ENCODE results near the gene ZNF580. TPM values are rescaled to one million over a fixed set of nuclear protein-coding genes. Genes with fewer than 3 reads are reported as not detected.

ZNF580 gene
- total and polyA plus RNA-seq, 9 of the 15 experiments (the other 6 are each of a cell fraction or from before 2014, with no cell fraction given): 2.3 to 47.4 (median 6.0) TPM

DNA sequence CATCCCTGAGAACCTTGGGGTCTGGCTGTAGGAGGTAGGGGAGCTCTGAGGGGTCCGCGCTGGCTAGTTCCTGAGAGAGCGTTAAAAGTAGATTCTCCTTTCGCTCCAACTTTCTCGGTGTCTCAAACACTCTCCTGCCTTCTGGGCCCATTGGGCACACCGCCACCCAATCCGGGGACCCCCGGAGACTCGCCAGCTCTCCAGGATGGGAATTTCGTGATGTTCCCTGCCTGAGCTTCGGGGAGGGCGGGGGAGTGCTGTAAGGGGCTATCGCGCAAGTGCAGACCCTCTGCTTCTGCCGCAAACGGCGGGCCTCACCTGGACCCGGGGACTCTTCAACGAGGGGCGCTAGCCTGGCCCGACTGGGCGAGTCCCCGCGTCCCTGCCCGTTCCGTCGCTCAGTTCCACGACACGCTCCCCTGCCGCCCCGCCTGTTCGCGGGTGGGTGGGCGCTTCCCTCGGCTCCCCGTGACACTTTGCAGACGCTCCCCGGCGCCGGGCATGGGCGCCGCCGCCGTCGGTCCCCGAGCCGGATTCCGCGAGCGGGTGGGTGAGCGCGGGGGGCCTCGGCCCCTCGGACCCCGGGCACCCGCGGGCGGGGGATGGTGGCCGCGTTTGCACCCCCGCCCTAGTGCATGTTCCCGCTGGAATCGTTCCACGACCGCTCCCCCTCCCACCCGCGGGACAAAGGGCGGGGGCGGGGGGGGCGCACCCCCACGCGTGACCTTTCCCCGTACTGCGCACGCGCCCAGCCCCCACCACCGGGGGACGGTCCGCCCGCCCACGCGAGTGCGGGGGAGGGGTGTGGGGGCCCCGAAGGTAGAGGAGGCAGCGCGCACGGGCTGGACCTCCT is 7.2 kb downstream of the ZNF580 start, which contains the start of gene CCDC106 (continued):
- TF ChIP-seq, protein P1, sequence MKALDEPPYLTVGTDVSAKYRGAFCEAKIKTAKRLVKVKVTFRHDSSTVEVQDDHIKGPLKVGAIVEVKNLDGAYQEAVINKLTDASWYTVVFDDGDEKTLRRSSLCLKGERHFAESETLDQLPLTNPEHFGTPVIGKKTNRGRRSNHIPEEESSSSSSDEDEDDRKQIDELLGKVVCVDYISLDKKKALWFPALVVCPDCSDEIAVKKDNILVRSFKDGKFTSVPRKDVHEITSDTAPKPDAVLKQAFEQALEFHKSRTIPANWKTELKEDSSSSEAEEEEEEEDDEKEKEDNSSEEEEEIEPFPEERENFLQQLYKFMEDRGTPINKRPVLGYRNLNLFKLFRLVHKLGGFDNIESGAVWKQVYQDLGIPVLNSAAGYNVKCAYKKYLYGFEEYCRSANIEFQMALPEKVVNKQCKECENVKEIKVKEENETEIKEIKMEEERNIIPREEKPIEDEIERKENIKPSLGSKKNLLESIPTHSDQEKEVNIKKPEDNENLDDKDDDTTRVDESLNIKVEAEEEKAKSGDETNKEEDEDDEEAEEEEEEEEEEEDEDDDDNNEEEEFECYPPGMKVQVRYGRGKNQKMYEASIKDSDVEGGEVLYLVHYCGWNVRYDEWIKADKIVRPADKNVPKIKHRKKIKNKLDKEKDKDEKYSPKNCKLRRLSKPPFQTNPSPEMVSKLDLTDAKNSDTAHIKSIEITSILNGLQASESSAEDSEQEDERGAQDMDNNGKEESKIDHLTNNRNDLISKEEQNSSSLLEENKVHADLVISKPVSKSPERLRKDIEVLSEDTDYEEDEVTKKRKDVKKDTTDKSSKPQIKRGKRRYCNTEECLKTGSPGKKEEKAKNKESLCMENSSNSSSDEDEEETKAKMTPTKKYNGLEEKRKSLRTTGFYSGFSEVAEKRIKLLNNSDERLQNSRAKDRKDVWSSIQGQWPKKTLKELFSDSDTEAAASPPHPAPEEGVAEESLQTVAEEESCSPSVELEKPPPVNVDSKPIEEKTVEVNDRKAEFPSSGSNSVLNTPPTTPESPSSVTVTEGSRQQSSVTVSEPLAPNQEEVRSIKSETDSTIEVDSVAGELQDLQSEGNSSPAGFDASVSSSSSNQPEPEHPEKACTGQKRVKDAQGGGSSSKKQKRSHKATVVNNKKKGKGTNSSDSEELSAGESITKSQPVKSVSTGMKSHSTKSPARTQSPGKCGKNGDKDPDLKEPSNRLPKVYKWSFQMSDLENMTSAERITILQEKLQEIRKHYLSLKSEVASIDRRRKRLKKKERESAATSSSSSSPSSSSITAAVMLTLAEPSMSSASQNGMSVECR (CRISPR knock-in tag; IDR thresholded peaks at IDR 0.05): peak; percentile 47; the same call in 1 of the 2 replicates
- TF ChIP-seq ZNF232 (CRISPR knock-in tag; IDR thresholded peaks at IDR 0.05): 0 out of 2 replicates have a peak, but pooled peaks have one; percentile 57
- TF ChIP-seq ESRRA (IDR thresholded peaks at IDR 0.05; ENCODE audit: borderline replicate concordance, low read depth): peak; percentile 46
- peak; percentile 75 for TF ChIP-seq CHD4 (IDR thresholded peaks at IDR 0.05; ENCODE audit: insufficient read depth, insufficient replicate concordance, low read depth, low read length, poor library complexity, severe bottlenecking)
- no peak for TF ChIP-seq NR4A1 (CRISPR knock-in tag; IDR thresholded peaks at IDR 0.05)
- TF ChIP-seq NR4A1 (tag; IDR thresholded peaks at IDR 0.05): peak; percentile 39; the same call in 1 of the 2 replicates
- TF ChIP-seq THRAP3 (IDR thresholded peaks at IDR 0.05; ENCODE audit: borderline replicate concordance): no peak
- peak; percentile 21 for TF ChIP-seq SAP30 (IDR thresholded peaks at IDR 0.05; ENCODE audit: borderline replicate concordance, insufficient read depth, low read depth, low read length, poor library complexity, severe bottlenecking)
- TF ChIP-seq RBFOX2 (IDR thresholded peaks at IDR 0.05; ENCODE audit: low read depth, low read length): peak; percentile 71
- TF ChIP-seq MED1 (CRISPR knock-in tag; IDR thresholded peaks at IDR 0.05; ENCODE audit: borderline replicate concordance): no peak
- TF ChIP-seq MTA1 (IDR thresholded peaks at IDR 0.05; ENCODE audit: borderline replicate concordance): peak; percentile 87
- TF ChIP-seq GATAD2A (IDR thresholded peaks at IDR 0.05): peak; percentile 92
- TF ChIP-seq CCAR2 (IDR thresholded peaks at IDR 0.05; ENCODE audit: low read depth, low read length): no peak
- TF ChIP-seq KDM1A (IDR thresholded peaks at IDR 0.05): no peak
- TF ChIP-seq, protein P2, sequence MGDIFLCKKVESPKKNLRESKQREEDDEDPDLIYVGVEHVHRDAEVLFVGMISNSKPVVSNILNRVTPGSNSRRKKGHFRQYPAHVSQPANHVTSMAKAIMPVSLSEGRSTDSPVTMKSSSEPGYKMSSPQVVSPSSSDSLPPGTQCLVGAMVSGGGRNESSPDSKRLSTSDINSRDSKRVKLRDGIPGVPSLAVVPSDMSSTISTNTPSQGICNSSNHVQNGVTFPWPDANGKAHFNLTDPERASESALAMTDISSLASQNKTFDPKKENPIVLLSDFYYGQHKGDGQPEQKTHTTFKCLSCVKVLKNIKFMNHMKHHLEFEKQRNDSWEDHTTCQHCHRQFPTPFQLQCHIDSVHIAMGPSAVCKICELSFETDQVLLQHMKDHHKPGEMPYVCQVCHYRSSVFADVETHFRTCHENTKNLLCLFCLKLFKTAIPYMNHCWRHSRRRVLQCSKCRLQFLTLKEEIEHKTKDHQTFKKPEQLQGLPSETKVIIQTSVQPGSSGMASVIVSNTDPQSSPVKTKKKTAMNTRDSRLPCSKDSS (IDR thresholded peaks at IDR 0.05; ENCODE audit: low read depth, partially characterized antibody): no peak
- no peak for TF ChIP-seq HNRNPLL (IDR thresholded peaks at IDR 0.05; ENCODE audit: low read depth, low read length, poor library complexity, severe bottlenecking)
- peak; percentile 100 for TF ChIP-seq SAFB (IDR thresholded peaks at IDR 0.05; ENCODE audit: borderline replicate concordance, low read depth, low read length)
- no peak for TF ChIP-seq SIX5 (IDR thresholded peaks at IDR 0.05; ENCODE audit: borderline replicate concordance in 1 of 2, insufficient read depth in 1 of 2, low read depth in 1 of 2, low read length in 2 of 2)
- TF ChIP-seq, protein P3, sequence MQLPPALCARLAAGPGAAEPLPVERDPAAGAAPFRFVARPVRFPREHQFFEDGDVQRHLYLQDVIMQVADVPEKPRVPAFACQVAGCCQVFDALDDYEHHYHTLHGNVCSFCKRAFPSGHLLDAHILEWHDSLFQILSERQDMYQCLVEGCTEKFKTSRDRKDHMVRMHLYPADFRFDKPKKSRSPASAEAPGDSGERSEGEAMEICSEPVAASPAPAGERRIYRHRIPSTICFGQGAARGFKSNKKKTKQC (CRISPR knock-in tag; IDR thresholded peaks at IDR 0.05): peak; percentile 55; the same call in 1 of the 2 replicates
- no peak for TF ChIP-seq ZNF766 (CRISPR knock-in tag; conservative IDR thresholded peaks at IDR 0.05)
- TF ChIP-seq HDAC2 (IDR thresholded peaks at IDR 0.05): peak; percentile 59; the same call in 1 of the 2 replicates
